ENCODE data around the gene MRPL54.
A peak's percentile ranks its signal among the peaks of the same experiment; 100 is the strongest.

MRPL54 gene

DNA sequence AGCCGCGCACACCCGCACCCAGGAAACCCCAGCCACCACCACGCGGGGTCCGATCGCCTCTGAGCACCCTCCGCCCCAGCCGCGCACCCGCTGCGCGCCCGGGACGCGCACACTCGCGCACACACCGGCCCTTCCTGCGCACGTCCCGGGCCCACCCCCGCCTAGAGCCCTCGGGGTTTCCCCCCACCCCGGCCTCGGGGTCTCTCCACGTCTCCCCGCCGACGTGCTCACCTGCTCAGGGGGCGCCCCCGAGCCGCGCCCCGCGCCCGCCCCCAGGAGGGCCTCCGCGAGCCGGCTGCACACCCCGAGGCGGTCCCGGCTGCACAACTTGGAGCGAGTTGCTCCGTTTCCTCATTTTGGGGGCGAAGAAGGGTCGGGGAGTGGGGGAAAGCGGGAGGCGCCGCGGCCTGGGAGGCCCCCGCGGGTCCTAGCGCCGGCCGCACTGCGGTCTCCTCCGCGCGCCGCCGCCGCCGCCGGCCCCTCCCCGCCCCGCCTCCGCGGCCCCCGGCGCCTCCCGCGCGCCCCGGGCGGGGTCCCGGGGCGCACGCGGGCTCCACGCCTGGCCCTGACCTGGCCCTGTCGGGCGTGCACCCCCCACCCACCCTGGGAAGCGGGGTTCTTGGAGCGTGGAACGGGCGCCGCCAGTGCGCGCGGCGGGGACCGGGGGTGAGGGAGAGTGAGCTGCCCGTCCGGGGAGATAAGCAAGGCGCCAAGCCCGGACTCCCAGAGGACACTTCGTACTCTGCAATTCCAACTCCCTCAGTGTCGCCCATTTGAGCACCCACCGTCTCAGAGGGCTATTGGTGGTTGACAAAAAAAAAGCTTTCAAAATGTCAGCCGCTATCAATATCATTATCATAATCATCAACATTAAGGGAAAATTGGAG lies 23.7 kb downstream of the MRPL54 start, which contains the start of gene MATK:
Gene MATK, minus strand, starts transcription at position 444 of the 887 bp plus-strand sequence. CDS start 1,246 bp downstream, outside the sequence.
- DNase-seq = peak in 1 of 2 donors; percentile 34

DNA sequence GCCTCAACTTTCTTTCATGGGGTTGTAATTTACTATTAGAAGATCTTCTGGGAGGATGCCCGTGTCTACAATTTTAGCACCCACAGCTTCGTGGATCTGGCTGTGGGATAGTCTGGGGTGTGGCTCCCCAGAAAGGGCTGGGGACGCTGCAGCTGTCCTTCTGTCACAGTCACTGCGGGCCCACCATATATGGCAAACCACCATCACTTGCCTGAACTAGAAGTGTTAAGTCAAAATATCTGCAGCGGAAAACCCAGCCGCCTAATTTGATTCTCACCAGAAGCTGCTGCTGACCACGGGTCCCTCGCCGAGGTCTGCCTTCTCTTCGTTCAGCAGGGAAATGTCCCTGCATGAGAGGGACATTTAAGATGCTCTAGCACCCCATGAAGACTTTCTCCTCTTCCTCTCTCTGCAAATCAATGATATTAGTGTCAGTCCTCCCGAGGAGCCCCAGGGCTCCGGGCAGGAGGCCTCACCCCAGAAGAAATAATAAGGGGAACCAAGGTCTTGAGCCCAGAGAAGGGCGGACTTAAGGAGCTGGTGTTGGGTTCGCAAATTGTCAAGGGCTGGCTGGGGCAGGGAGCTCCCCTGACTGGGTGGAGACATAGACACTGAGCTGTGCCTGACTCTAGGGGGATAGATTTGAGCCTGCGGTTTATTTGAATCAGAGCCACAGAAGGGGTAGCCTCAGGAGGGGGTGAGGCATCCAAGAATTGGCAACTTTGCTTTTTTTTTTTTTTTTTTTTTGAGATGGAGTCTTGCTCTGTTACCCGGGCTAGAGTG lies 26.7 kb downstream of the MRPL54 start:
- no peak for DNase-seq

DNA sequence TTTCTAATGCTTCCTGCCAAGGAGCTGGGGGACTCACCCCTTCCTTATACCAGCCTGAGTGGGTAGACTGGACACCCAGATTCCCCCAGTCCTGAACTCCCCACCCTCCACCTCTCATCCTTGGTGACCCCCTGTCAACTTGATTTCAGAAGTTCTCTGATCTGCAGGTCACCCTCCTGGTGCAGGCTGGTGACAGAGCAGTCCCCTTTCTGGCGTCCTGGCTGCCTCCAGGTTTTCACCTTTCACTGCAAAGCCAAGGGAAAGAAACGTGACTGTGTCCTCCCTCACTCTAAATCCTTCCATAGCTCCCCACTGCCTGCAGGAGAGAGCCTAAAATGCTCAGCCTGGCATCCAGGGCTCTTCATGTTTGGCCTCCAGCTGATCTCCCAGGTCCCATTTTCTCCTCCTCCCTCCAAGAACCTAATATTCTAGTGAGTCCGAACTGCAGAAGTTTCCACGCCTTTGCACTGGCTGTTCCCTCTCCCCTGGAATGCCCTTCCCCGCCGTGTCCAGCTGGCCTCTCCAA lies 27.8 kb downstream of the MRPL54 start:
- DNase-seq = no peak

DNA sequence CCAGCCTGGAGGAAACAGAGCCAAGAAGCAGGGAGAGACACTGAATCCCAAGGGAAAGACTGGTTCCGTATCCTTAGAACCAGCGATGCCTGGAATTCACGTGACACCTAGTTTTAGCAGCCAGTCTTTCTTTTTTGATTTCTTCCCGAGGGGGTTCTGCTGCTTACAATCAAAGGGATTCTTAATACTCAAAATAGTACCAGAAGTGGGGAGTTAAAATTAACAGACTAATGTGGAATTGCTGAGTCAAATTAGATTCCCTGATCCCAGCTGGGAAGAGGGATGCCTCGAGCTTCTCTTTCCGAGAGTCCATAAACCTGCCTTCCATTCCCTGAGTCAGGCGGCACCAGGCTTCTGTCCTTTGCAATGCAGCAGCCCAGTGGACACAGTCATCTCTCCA lies 28.5 kb downstream of the MRPL54 start:
- no peak for DNase-seq

DNA sequence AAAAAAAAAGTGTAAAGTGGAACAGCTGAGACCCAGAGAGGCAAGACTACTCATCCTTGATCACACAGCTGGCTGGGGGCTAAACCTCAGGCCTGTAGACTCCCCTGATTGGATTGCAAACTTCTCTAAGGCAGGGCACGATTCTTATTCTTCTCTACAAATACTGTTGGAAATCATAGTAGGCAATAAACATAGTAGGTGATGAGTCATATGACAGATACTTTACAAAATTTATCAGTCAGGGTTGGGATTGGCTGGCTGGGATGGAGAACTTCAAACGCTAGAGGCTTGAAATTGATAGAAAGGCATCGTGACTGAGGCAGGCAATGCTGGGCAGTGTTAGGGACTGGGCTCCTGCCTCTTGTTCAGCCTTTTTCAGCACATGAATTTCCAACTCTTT lies 29.6 kb downstream of the MRPL54 start:
- no peak for DNase-seq

DNA sequence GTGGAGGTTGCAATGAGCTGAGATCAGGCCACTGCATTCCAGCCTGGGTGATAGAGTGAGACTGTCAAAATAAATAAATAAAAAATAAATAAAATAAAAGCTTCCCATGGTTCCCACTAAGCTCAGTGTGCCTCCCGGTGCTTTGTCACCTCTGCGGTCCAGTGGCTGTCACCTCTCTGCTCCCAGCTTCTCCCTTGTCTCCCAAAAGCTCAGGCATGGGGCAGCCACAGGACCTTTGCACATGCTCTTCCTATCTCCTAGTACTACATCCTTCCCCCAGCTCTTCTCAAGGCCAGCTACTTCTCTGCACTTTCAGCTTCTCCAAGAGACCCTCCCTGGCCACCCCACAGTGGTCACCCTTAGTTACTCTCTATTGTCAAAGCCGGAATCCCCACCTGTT lies 31.3 kb downstream of the MRPL54 start:
- DNase-seq = no peak

DNA sequence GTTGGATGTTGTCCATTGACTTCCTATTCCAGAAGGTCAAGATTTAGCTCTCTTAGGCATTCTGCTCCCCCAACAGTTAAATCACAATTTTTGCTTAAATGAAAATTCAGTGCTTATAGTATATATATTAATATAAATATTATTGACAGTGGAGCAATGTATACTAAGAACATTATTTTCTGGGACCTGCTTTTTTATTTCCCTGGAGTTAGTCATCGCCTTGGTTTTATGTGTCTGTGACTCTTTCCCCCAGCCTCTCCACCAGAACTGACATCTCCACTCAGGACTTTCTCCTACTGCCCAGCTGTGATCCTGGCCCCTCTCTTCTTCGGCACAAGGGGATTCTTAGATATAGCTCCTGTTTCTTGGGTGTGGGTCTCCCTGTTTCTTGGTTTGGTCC lies 33.9 kb downstream of the MRPL54 start:
- DNase-seq = no peak

DNA sequence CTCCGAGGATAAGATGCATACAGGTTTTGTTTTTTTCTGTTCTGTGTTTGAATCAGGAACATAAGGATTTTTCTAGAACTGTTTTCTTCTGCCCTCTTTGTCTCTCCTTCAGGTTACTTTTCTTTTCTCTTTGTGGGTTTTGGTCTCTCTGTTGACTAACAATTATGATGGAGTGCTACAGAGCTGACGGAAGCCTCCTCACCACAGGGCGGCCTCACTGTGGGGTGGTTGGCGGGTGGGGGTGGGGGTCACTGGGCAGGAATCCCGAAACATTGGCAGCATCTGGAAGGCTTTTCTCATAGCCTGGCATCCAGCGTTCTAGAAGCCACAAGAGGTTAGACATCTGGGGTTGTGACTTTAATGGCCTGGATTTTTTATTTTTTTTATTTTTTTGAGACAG lies 35.7 kb downstream of the MRPL54 start:
- no peak for DNase-seq

DNA sequence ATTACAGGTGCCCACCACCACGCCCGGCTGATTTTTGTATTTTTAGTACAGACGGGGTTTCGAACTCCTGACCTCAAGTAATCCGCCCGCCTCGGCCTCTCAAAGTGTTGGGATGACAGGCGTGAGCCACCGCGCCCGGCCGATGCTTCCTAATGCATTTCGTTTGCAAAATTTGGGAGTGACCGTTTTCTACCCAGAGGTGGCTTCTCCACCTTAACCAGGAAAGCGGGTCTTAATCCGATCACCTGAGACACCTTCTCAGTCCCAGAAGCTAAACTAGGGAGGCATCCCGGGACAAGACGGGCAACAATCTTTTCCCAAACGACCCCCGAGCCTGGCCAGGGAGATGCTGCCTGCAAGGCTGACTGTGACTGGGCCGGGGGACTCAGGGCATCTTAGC lies 38.5 kb downstream of the MRPL54 start:
- DNase-seq = no peak

DNA sequence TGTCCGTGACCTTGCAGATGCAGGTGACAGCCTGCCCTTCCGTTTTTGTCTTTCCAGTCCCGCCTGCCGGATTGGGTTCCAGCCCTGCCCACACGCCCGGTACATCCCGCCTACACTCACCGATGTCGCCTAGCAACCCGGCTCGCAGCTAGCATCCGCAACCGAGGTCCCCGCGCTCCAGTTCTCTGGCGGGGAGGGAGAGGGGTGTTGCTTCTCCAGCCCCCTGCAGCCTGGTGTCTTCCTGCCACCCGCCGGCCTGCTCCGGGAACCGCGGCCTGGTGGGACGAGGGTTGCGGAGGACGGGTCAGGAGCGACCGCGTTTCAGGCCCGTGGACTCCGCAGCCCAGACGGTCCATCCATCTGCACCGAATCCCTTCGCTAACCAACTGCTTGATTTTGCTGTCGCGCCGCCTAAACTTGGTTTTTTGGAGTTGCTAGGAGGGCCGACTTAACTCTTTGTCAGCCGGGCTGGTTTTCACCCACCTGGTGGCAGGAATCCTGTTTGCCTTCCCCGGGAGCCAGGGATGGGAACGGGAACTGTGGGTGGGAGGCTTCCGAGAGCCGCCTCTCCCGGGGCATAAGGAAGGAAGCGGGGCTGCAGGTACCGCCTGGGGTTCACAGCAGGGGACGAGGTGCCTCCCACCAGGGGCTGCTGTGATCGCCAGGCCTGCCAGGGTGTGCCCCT lies 39.1 kb downstream of the MRPL54 start:
- peak; percentile 46 to 48 for DNase-seq

DNA sequence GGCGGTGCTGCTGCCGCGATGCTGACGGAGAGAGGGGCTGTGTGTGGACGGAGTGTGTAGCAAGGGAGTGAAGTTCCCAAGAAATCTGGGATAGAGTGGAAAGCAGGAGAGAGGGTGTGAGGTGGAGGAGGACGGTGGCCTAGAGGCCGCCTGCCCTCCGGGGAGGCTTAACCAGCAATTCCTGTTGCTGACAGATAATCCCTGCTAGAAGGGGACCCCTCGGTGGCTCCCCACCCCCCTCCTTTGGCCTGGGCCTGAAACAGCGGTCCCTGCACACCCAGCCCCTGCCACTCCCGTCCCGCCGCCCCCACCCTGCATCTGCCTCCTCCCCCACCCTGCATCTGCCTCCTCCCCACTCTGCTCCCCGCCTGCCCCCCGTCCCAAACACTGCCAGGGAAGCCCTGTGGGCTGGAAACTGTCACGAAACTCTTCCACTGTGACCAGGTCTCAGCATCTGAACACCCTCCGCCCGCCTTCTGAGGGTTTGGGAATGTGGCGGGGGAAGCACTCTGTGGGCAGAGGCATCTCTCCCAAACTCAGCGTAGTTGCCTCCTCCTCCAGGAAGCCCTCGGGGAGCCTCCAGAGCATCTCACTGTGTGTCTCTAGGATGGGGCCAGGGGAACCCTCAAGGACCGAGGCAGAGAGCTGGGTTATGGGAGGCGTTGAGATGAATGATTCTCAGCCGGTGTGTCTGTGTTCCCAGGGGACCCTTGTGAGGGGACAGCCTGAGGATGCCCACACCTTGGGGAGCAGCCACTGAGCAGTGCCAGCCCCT lies 40.8 kb downstream of the MRPL54 start:
- no peak for DNase-seq

DNA sequence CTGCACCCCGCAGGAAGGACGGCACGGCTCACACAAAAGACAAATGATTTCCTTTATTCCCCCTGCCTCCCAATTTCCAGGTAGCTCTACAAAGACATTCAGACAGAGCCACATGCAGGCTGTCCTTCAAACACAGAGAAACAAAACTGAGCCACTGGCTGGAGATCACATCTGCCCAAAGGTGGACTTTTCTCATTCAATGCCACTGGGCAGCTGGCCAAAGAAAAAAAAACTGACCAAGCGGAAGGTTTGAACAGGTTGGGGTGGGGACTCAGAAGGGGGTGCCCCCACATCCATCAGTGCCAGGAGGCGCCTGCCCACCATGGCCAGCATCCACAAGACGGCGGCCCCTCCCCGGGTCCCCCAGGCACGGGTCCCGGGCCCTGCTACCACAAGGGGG lies 41.5 kb downstream of the MRPL54 start:
- DNase-seq = no peak

DNA sequence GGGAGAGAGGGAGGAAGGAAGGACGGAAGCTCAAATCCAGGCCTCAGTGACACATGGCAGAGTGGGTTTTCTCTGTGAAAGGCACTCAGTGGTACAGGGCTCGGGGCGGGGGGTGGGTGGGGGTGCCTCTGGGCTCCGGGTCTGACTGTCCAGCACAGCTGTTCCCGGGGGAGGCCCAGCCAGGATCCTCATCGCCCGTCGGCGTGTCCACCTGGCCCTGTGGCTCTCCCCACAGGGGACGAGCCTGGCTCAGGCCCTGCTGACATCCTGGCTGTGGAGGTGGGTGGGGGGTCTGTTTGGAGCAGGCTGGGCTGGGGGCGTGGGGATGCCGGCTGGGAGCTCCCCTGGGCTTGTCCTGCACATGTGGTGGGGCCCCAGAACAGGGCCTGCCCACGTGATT lies 41.9 kb downstream of the MRPL54 start:
- DNase-seq = no peak

DNA sequence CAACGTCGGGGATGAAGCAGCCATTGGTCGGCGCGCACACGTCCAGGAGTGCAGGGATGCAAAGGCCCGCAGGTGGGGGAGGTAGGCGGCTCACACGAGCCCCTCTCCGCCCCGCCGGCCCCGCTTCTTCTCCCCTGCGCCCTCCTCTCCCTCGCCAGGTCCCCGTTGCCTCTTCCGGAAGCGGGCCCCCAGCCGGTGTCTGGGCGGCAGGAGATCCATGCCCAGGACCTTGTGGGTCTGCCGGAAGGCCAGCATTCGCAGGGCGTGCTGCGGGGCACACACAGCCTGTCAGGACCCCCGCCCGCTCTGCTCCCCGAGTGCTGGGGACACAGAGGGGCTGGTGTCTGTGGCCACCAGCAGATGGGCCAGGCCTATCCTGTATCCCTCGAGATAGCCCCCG lies 43.4 kb downstream of the MRPL54 start:
- no peak for DNase-seq

DNA sequence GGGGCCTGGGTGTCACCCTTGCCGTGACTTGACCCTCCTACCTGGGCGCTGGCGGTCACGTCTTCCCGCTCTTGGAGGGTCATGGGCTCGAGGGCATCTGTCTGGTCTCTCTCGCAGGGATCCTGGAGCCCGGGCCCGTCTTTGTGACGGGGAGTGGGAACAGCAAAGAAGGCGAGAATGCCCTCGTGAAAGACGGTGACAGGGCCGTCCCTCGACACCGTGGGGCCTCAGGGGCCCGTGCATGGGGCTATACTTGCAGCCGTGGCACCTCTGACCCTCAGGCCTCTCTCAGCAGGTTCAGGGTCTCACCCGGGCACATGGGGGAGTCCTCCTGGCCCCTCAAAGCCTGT lies 44.6 kb downstream of the MRPL54 start:
- no peak for DNase-seq

DNA sequence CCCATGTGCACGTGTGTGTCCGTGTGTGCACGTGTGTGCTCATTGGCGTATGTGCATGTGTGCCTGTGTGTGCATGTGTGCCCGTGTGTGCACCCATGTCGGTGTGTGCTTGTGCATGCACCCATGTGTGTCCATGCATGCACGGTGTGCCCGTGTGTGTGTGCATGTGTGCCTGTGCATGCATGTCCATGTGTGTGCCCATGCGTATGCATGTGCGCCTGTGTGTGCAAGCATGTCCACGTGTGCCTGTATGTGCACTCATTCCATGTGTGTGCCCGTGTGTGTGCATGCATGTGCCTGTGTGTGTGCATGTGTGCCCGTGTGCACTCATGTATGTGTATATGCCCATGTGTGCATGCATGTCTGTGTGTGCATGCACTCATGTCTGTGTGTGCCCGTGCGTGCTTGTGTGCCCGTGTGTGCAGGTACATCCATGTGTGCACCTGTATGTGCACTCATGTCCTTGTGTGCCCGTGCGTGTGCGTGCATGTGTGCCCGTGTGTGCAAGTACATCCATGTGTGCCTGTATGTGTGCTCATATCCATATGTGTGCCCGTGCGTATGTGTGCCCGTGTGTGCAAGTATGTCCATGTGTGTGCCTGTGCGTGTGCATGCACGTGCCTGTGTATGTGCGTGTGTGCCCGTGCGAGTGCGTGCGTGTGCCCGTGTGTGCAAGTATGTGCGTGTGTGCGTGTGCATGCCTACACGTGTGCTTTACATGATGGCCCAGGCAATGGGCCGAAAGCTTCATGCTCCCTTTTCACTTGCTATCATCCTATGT lies 45.3 kb downstream of the MRPL54 start:
- no peak for DNase-seq

DNA sequence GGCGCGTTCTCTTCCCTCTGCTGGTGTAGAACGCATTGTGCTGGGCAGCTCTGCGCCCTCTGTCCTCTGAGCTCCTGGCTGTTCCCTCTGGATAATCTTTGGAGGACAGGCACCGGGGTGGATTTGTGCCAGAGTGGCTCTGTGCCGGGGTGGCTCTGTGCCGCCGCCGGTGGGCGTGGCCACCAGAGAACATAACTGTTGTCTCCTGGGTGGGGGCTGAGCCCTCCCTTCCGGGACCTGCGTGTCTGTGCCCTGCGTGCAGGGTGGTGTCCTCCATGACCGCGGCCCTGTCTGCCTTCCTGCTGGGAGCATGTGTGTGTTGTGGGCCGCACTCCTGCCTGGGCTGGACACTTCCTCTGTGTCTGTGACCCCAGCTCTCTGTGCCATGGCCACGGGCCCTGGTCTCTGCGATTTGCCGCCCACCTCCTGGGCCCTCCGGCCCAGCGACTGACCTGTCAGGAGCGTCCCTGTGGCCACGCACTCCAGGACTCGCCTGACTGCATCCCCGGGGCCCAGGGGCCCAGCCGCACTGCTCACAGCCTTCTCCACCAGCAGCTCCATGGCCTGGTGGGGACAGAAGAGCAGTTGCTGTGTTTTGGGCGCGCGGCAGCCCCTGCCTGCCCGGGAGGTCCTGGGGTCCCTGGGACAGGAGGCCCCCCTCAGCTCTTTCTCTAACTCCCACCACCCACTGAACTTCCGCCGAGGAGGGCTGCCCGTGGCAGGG lies 46.1 kb downstream of the MRPL54 start:
- DNase-seq = no peak

DNA sequence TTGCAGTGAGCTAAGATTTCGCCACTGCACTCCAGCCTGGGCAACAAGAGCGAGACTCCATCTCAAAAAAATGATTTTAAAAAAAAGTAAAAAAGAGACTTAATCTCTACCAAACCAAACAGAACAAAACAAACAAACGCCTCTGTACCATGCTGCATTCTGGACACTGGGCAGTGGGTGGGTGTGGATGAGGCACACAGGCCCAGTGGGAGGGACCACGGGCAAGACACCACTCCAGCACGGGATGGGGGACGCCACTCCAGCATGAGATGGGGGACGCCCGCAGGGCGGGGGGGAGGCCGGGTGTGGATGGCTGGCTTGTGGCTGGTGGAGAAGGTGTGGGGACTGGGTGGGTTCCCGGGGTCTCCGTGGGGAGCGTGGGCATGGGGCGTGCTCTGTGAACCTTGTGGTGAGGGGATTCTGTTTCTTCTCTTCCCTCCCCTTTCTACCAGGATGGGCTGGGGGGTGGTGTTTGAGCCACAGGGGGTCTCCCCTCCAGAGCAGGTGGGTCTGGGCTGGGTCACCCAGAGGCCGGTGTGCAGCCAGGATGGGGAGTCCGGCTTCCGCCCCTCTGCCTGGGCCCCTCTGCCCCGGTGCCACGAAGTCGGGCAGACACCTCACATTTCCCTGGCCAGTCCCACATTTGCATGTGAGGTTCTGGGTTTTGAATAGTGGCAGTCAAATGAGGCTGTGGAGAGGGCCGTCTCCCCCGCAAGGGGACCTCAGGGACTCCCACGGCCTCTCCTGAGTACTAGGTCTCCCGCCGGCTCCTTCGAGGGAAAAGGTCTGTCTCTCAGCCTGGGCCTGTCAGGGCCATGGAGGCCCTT lies 47.6 kb downstream of the MRPL54 start:
- no peak for DNase-seq

DNA sequence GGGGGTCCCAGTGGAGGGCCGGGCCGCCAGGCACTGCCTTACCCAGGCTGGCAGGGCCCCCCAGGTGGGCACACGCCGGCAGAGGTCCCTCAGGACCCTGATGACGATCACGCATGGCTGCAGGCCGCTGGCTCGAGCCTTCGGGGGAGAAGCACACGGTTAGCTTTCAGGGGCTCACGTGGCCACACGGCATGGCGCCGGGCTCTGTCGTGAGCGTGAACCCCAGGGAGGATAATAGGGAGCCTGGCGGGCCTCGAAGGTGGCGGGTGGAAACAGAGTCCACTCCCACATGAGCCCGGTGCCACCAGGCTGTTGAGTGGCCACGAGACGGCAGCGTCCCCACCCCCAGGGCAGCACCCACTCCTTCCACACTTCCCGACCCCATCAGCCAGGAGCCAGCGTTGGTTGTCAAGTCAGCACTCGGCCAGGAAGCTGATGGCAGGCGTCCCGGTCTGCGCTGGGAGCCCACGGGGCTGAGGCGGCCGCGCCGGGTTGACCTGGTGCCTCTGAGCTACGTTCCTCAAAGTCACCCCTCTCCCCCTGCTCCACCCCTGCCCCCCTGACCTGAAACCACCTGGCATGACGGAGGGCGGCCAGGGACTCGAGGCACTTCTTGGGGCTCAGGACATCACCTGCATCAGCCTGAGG lies 48.4 kb downstream of the MRPL54 start:
- no peak for DNase-seq
